Testis (tissue), 2 donors: ENCODE measurements around the gene OSTN.

ENCODE experiments used
- CTCF ChIP-seq, 3 experiments: fragments of 450-650 bp in 2 of 3; fragments of 200-600 bp in 1 of 3; sonication (generic) in 1 of 3; IDR thresholded peaks; one replicate each; pipeline ENCODE4 v1.5.1; 2016 to 2019; ENCODE audit warnings: antibody characterized with exemption in 3 of 3, mild to moderate bottlenecking in 2 of 3, moderate library complexity in 1 of 3
- POLR2A ChIP-seq: fragments of 450-650 bp; IDR thresholded peaks from one replicate; pipeline ENCODE4 v1.6.1; 2017; ENCODE audit warnings: antibody characterized with exemption, mild to moderate bottlenecking, moderate library complexity

GRCh38 chr3:191169566-191169965, 29.5 kb upstream of the OSTN start:
- TF ChIP-seq CTCF (IDR thresholded peaks at IDR 0.05), result no peak
- TF ChIP-seq POLR2A, result no peak
